B cell (primary cell): ENCODE measurements around the gene CLCNKA. TPM values are rescaled to one million over a fixed set of nuclear protein-coding genes. Genes with fewer than 3 reads are reported as not detected.

Experiments used
- ATAC-seq: fragments of 200-7000 bp; cut with Tn5 transposase; one replicate; pipeline ENCODE4 v1.10.0; 2021; ENCODE audit warnings: low read depth, mild to moderate bottlenecking, moderate number of reproducible peaks, moderate library complexity
- CTCF ChIA-PET: fragments of 350-600 bp; sonication (Branson Sonifier 250); formaldehyde crosslinking; loops from one replicate; lab custom pipeline; 2021; ENCODE audit warnings: antibody characterized with exemption, inconsistent platforms; lab: Charles Lee
- POLR2A ChIA-PET: fragments of 350-600 bp; sonication (Branson Sonifier 250); formaldehyde crosslinking; loops from one replicate; lab custom pipeline; 2021; ENCODE audit warnings: antibody characterized with exemption; lab: Charles Lee
- DNase-seq: peaks from one replicate; pipeline ENCODE4 v3.0.0; 2013
- H2AFZ ChIP-seq: 2 replicates; pipeline ENCODE4 v1.6.1; 2012; ENCODE audit warnings: mild to moderate bottlenecking, low read depth, low read length; ENCODE audit not compliant: insufficient read depth, poor library complexity, severe bottlenecking
- H3K27ac ChIP-seq, 2 donors: 1 replicate in 1 of 2; 2 replicates in 1 of 2; pipeline ENCODE4 v1.5.1; 2012 to 2013; ENCODE audit warnings: low read length in 2 of 2, mild to moderate bottlenecking in 2 of 2, moderate library complexity in 1 of 2
- H3K27me3 ChIP-seq, 4 experiments: fragments of 200-600 bp in 1 of 4; sonication (generic) in 1 of 4; replicated peaks in 1 of 4; 1 replicate in 2 of 4; 2 replicates in 2 of 4; pipeline versions ENCODE4 v1.6.1 to v1.7.0; 2013 to 2016; ENCODE audit warnings: low read length in 3 of 4, mild to moderate bottlenecking in 2 of 4, mixed read lengths in 1 of 4, moderate library complexity in 1 of 4; ENCODE audit not compliant: insufficient read depth in 4 of 4, control insufficient read depth in 3 of 4; ENCODE audit errors: control extremely low read depth in 1 of 4
- H3K36me3 ChIP-seq, 2 experiments: replicated peaks in 1 of 2; 1 replicate in 1 of 2; 2 replicates in 1 of 2; pipeline versions ENCODE4 v1.6.1 to v1.7.1; 2013; ENCODE audit warnings: low read length in 1 of 2; ENCODE audit not compliant: insufficient read depth in 2 of 2, control insufficient read depth in 1 of 2; ENCODE audit errors: control extremely low read depth in 1 of 2, extremely low read depth in 1 of 2
- H3K4me1 ChIP-seq, 2 donors: fragments of 200-600 bp in 1 of 2; sonication (generic) in 1 of 2; 1 replicate in 1 of 2; 2 replicates in 1 of 2; pipeline versions ENCODE4 v1.5.1 to v1.6.1; 2013 to 2017; ENCODE audit warnings: low read length in 2 of 2; ENCODE audit not compliant: control insufficient read depth in 2 of 2, insufficient read depth in 2 of 2
- H3K4me2 ChIP-seq: replicated peaks from 2 replicates; pipeline ENCODE3; 2012; ENCODE audit warnings: mild to moderate bottlenecking, low read depth, low read length; ENCODE audit not compliant: poor library complexity, severe bottlenecking
- H3K4me3 ChIP-seq, 5 experiments: fragments of 200-600 bp in 1 of 5; sonication (generic) in 1 of 5; 1 replicate in 3 of 5; 2 replicates in 2 of 5; pipeline versions ENCODE4 v1.5.1 to v1.7.0; 2011 to 2016; ENCODE audit warnings: low read length in 4 of 5, mild to moderate bottlenecking in 4 of 5, low read depth in 2 of 5, control low read depth in 1 of 5, moderate library complexity in 1 of 5; ENCODE audit not compliant: insufficient read depth in 1 of 5; ENCODE audit errors: control extremely low read depth in 1 of 5, extremely low read depth in 1 of 5
- H3K79me2 ChIP-seq: fragments of 200-600 bp; sonication (generic); one replicate; pipeline ENCODE4 v1.6.0; 2016; ENCODE audit warnings: low read length; ENCODE audit not compliant: control insufficient read depth, insufficient read depth
- H3K9ac ChIP-seq: fragments of 200-600 bp; sonication (generic); 2 replicates; pipeline ENCODE4 v1.6.1; 2017; ENCODE audit warnings: mild to moderate bottlenecking, low read length, moderate library complexity
- H3K9me3 ChIP-seq, 3 donors: one replicate each; pipeline versions ENCODE4 v1.6.1 to v1.7.1; 2013; ENCODE audit warnings: low read length in 2 of 3; ENCODE audit not compliant: control insufficient read depth in 2 of 3, insufficient read depth in 1 of 3; ENCODE audit errors: control extremely low read depth in 1 of 3
- H4K20me1 ChIP-seq: 2 replicates; pipeline ENCODE4 v1.6.0; 2012; ENCODE audit warnings: mild to moderate bottlenecking, low read length; ENCODE audit not compliant: insufficient read depth, control insufficient read depth, poor library complexity, severe bottlenecking
- H3K27ac Mint-ChIP-seq: one replicate; pipeline ENCODE4 v1.8.0; 2021; ENCODE audit warnings: mixed read lengths
- H3K27me3 Mint-ChIP-seq: one replicate; pipeline ENCODE4 v1.8.0; 2021; ENCODE audit warnings: mixed read lengths
- H3K4me1 Mint-ChIP-seq: one replicate; pipeline ENCODE4 v1.8.0; 2021; ENCODE audit warnings: mixed read lengths
- H3K4me3 Mint-ChIP-seq: one replicate; pipeline ENCODE4 v1.8.0; 2021; ENCODE audit warnings: mixed read lengths
- H3K9me3 Mint-ChIP-seq: one replicate; pipeline ENCODE4 v1.8.0; 2022; ENCODE audit warnings: mixed read lengths; ENCODE audit not compliant: insufficient read depth
- EZH2 ChIP-seq: IDR thresholded peaks from 2 replicates; pipeline ENCODE4 v1.6.1; 2012; ENCODE audit warnings: borderline replicate concordance, low read depth, mild to moderate bottlenecking, moderate library complexity, low read length; ENCODE audit not compliant: insufficient read depth, poor library complexity, severe bottlenecking
- WGBS: methylation state at CpG from one replicate; pipeline ENCODE4 v1.1.5; 2013; ENCODE audit warnings: missing lambda C conversion rate; ENCODE audit not compliant: insufficient coverage; 5-methylcytosine and 5-hydroxymethylcytosine counted together
- intact Hi-C: fragments of 100-400 bp; cut with micrococcal nuclease; formaldehyde crosslinking; loops from one replicate; pipeline ENCODE4 v1.10.0; 2022
- polyA plus RNA-seq: library from polyadenylated mRNA; depleted of rRNA; stranded (reverse); fragments of >200 nt; gene quantifications from 2 replicates; pipeline ENCODE4 v1.2.3, GENCODE V29; 2012
- total RNA-seq, 2 donors: library from RNA; stranded (reverse); fragments of 120-200 nt in 1 of 2; gene quantifications; 1 replicate in 1 of 2; 2 replicates in 1 of 2; pipeline versions ENCODE4 v1.2.3 to v1.2.4, GENCODE V29; 2013 to 2022
- TF ChIP-seq, protein P1 (sequence below): fragments of 200-600 bp; IDR thresholded peaks from one replicate; pipeline ENCODE4 v1.8.0; 2022; ENCODE audit warnings: antibody characterized with exemption, mild to moderate bottlenecking

CLCNKA gene
- total and polyA plus RNA-seq, 2 donors (not counting 1 experiment from before 2014, with no cell fraction given): 0.03 TPM; not detected in 1

DNA sequence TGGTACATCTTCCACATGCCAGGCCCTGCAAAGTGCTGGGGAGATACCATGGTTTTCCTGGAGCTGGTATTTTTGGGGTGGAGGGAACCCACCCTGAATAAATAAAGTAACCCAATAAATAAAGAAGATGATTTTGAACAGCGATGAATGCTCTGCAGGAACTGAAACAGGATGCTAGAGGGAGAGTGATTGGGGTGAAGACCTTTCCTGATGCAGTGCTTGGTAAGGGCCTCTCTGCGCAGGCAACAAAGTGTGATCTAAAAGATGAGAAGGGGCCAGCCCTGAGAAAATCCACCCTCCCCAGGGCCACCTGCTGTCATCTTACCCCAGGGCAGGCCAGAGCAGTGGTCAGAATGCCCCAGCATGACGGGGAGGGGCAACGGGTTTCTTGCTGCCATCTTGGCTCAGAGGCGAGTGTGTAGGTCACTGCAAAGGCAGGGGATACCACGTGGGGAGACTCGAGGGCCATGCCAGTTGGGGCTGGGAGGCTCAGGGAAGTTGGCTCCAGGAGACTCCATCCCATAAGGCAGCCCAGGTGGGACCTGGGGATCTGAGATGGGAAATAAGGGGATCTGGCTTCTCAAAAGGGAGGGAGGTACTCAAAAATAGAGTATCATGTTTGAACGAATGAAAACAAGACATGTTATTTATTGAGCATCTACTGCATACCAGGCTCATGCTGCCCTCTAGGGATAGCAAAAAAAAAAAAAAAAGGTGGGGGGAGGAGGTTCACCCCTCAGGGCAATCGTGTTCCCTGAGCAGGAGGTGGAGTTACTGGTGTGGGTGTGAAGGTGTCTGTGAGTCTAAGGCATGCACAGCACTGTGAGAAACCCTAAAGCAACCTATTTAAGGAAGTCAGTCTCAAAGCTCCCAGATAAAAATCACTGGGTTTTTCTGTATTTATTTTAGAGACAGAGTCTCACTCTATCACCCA lies 15.0 kb upstream of the CLCNKA start:
- Histone ChIP-seq H3K36me3 (no peaks in the 10 kb centered on the region), H3K4me1 (peaks cover 23 to 27% of the 10 kb centered on the region in 2 donors), H3K9me3 (no peaks in the 10 kb centered on the region), H4K20me1 (no peaks in the 10 kb centered on the region), H3K27ac (no peak overlapping the region), H2AFZ (peak overlapping the region; percentile 39), H3K79me2 (no peaks in the 10 kb centered on the region), H3K27me3 (no peaks in the 10 kb centered on the region), H3K4me2 (peak overlapping the region; percentile 13), H3K9ac (no peak overlapping the region), H3K4me3 (no peak overlapping the region)
- Mint-ChIP-seq H3K27ac (peak overlapping the region; percentile 47), H3K4me1 (peaks cover 27% of the 10 kb centered on the region), H3K9me3 (no peaks in the 10 kb centered on the region), H3K4me3 (peak overlapping the region; percentile 38), H3K27me3 (no peaks in the 10 kb centered on the region)
- 68% methylated on average over 6 of the region's 9 CpGs for WGBS
- ChIA-PET CTCF (interaction anchor here (0.9 to 2.8 kb wide), 16 partner anchors 8 to 203 kb away, joined by 3 to 20 read pairs (median 4); partner anchors contain the start of genes CLCNKA, HSPB7 and UQCRHL), POLR2A (no interaction called here)
- ATAC-seq (peak; percentile 44), DNase-seq (no peak)
- TF ChIP-seq, protein P1, sequence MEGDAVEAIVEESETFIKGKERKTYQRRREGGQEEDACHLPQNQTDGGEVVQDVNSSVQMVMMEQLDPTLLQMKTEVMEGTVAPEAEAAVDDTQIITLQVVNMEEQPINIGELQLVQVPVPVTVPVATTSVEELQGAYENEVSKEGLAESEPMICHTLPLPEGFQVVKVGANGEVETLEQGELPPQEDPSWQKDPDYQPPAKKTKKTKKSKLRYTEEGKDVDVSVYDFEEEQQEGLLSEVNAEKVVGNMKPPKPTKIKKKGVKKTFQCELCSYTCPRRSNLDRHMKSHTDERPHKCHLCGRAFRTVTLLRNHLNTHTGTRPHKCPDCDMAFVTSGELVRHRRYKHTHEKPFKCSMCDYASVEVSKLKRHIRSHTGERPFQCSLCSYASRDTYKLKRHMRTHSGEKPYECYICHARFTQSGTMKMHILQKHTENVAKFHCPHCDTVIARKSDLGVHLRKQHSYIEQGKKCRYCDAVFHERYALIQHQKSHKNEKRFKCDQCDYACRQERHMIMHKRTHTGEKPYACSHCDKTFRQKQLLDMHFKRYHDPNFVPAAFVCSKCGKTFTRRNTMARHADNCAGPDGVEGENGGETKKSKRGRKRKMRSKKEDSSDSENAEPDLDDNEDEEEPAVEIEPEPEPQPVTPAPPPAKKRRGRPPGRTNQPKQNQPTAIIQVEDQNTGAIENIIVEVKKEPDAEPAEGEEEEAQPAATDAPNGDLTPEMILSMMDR: no peak
- TF ChIP-seq EZH2: no peak
- intact Hi-C loops: loop anchor here (5.0 kb wide), 1 partner anchor 205 kb away; no protein-coding TSS in a partner anchor
